NCI-H1105 treated with DMSO at 0.1 percent for 48 hours (cell line): ENCODE results near the gene WNK1.
"Not testable (repeated sequence)": the region's sequence is repeated elsewhere in the genome, so short reads cannot be mapped to it uniquely, and the experiment has no call there.

Experiments
- DNase-seq: peaks from one replicate; lab custom pipeline; 2025; lab: John Stamatoyannopoulos, UW

The WNK1 gene

GRCh38 chr12:817941-818600 is 65.7 kb downstream of the WNK1 start:
- no peak for DNase-seq

- no peak for DNase-seq
These were observed 66.4 kb downstream of the WNK1 start for GRCh38 chr12:818733-819132.

GRCh38 chr12:820336-820735 is 68.0 kb downstream of the WNK1 start:
- DNase-seq = no peak

GRCh38 chr12:823028-823698 is 70.8 kb downstream of the WNK1 start:
- no peak for DNase-seq

GRCh38 chr12:826331-826730 is 74.0 kb downstream of the WNK1 start:
- DNase-seq = no peak

GRCh38 chr12:828726-829395 is 76.5 kb downstream of the WNK1 start:
- DNase-seq = no peak

GRCh38 chr12:830111-830867 is 77.9 kb downstream of the WNK1 start:
- no peak for DNase-seq

- no peak for DNase-seq
These were observed 83.6 kb downstream of the WNK1 start for GRCh38 chr12:835754-836518.

- no peak for DNase-seq
These were observed 84.6 kb downstream of the WNK1 start for GRCh38 chr12:836952-837351.

GRCh38 chr12:837548-837947 is 85.2 kb downstream of the WNK1 start:
- DNase-seq = no peak

GRCh38 chr12:843609-844008 is 91.2 kb downstream of the WNK1 start:
- DNase-seq = no peak

- no peak for DNase-seq
These were observed 94.0 kb downstream of the WNK1 start for GRCh38 chr12:846421-846820.

GRCh38 chr12:848173-848865 is 95.9 kb downstream of the WNK1 start:
- no peak for DNase-seq

- DNase-seq = no peak
These were observed 96.6 kb downstream of the WNK1 start for GRCh38 chr12:848882-849527.

- not testable (repeated sequence) for DNase-seq
These were observed 97.5 kb downstream of the WNK1 start for GRCh38 chr12:849733-850437.

GRCh38 chr12:851343-851742 is 99.0 kb downstream of the WNK1 start:
- no peak for DNase-seq

GRCh38 chr12:851913-852312 is 99.5 kb downstream of the WNK1 start:
- DNase-seq = no peak

GRCh38 chr12:852864-853263 is 100.5 kb downstream of the WNK1 start:
- DNase-seq = no peak

GRCh38 chr12:857611-858010 is 105.2 kb downstream of the WNK1 start:
- no peak for DNase-seq

- no peak for DNase-seq
These were observed 110.0 kb downstream of the WNK1 start for GRCh38 chr12:862303-862911.
